ENCODE data around the gene RCN2. TPM values are rescaled to one million over a fixed set of nuclear protein-coding genes. Genes with fewer than 3 reads are reported as not detected.

Gene RCN2
- total and polyA plus RNA-seq, 2 experiments from 2014 or later = 96.7 to 178 TPM

- Histone ChIP-seq H3K36me3 (ENCODE audit: low read depth) (no peaks in the 10 kb centered on the region), H3K9ac (no peak overlapping the region), H3K4me2 (ENCODE audit: unreplicated experiment) (no peak overlapping the region), H3K27me3 (replicated peaks; ENCODE audit: insufficient read depth) (no peaks in the 10 kb centered on the region), H3K79me2 (ENCODE audit: insufficient read depth) (no peaks in the 10 kb centered on the region), H3K9me3 (ENCODE audit: low read depth) (no peaks in the 10 kb centered on the region), H2AFZ (no peak overlapping the region), H3K4me1 (ENCODE audit: insufficient read depth) (no peaks in the 10 kb centered on the region), H3K27ac (no peak overlapping the region), H3F3A (ENCODE audit: insufficient read depth) (no peaks in the 10 kb centered on the region), H3K4me3 (no peak overlapping the region), H3K9me2 (ENCODE audit: insufficient read depth) (no peaks in the 10 kb centered on the region), H4K20me1 (ENCODE audit: insufficient read depth) (no peaks in the 10 kb centered on the region)
- no peak for DNase-seq
- WGBS, 2 experiments (ENCODE audit: low coverage in 1 of 2, low lambda C conversion rate in 2 of 2, missing lambda C conversion rate in 2 of 2) = 82 to 83% methylated on average over 6 of the region's 6 CpGs
- TF ChIP-seq EZH2phosphoT487 (IDR thresholded peaks at IDR 0.05; ENCODE audit: insufficient read depth, low read depth) (no peak), EZH2 (IDR thresholded peaks at IDR 0.05; ENCODE audit: insufficient read depth, poor library complexity, severe bottlenecking) (no peak)
- in situ Hi-C loops (cut with MboI) = no loop called here
Measured at GRCh38 chr15:76982756-76983155, 51.2 kb downstream of the RCN2 start.

GRCh38 chr15:76983590-76984375, 52.2 kb downstream of the RCN2 start:
- H3K27me3 ChIP-seq (replicated peaks; ENCODE audit: insufficient read depth) = no peaks in the 10 kb centered on the region
- H3F3A ChIP-seq (ENCODE audit: insufficient read depth) = no peaks in the 10 kb centered on the region
- WGBS, 2 experiments (ENCODE audit: low coverage in 1 of 2, low lambda C conversion rate in 2 of 2, missing lambda C conversion rate in 2 of 2) = 62 to 63% methylated on average over 4 of the region's 4 CpGs
- H4K20me1 ChIP-seq (ENCODE audit: insufficient read depth) = no peaks in the 10 kb centered on the region
- no peak overlapping the region for H3K4me3 ChIP-seq
- no peaks in the 10 kb centered on the region for H3K79me2 ChIP-seq (ENCODE audit: insufficient read depth)
- H3K36me3 ChIP-seq (ENCODE audit: low read depth) = no peaks in the 10 kb centered on the region
- in situ Hi-C loops (cut with MboI) = no loop called here
- no peak overlapping the region for H3K9ac ChIP-seq
- no peak overlapping the region for H3K27ac ChIP-seq
- no peak overlapping the region for H2AFZ ChIP-seq
- no peak for TF ChIP-seq EZH2phosphoT487 (IDR thresholded peaks at IDR 0.05; ENCODE audit: insufficient read depth, low read depth)
- TF ChIP-seq EZH2 (IDR thresholded peaks at IDR 0.05; ENCODE audit: insufficient read depth, poor library complexity, severe bottlenecking) = no peak
- H3K4me2 ChIP-seq (ENCODE audit: unreplicated experiment) = no peak overlapping the region
- no peaks in the 10 kb centered on the region for H3K9me2 ChIP-seq (ENCODE audit: insufficient read depth)
- peak; percentile 15 for DNase-seq
- H3K9me3 ChIP-seq (ENCODE audit: low read depth) = no peaks in the 10 kb centered on the region
- H3K4me1 ChIP-seq (ENCODE audit: insufficient read depth) = no peaks in the 10 kb centered on the region

GRCh38 chr15:76986743-76987142, 55.2 kb downstream of the RCN2 start:
- no peaks in the 10 kb centered on the region for H3K9me3 ChIP-seq (ENCODE audit: low read depth)
- H3K9ac ChIP-seq = no peak overlapping the region
- H3K36me3 ChIP-seq (ENCODE audit: low read depth) = no peaks in the 10 kb centered on the region
- no peaks in the 10 kb centered on the region for H4K20me1 ChIP-seq (ENCODE audit: insufficient read depth)
- no peaks in the 10 kb centered on the region for H3K27me3 ChIP-seq (replicated peaks; ENCODE audit: insufficient read depth)
- 87 to 93% methylated on average over 3 of the region's 3 CpGs for WGBS, 2 experiments (ENCODE audit: low coverage in 1 of 2, low lambda C conversion rate in 2 of 2, missing lambda C conversion rate in 2 of 2)
- in situ Hi-C loops (cut with MboI) = no loop called here
- no peaks in the 10 kb centered on the region for H3F3A ChIP-seq (ENCODE audit: insufficient read depth)
- no peaks in the 10 kb centered on the region for H3K79me2 ChIP-seq (ENCODE audit: insufficient read depth)
- no peak for DNase-seq
- no peak overlapping the region for H3K27ac ChIP-seq
- H2AFZ ChIP-seq = no peak overlapping the region
- TF ChIP-seq EZH2 (IDR thresholded peaks at IDR 0.05; ENCODE audit: insufficient read depth, poor library complexity, severe bottlenecking) (no peak), EZH2phosphoT487 (IDR thresholded peaks at IDR 0.05; ENCODE audit: insufficient read depth, low read depth) (no peak)
- H3K4me3 ChIP-seq = no peak overlapping the region
- no peaks in the 10 kb centered on the region for H3K4me1 ChIP-seq (ENCODE audit: insufficient read depth)
- H3K9me2 ChIP-seq (ENCODE audit: insufficient read depth) = no peaks in the 10 kb centered on the region
- H3K4me2 ChIP-seq (ENCODE audit: unreplicated experiment) = no peak overlapping the region

- no peak for DNase-seq
- Histone ChIP-seq H3K36me3 (ENCODE audit: low read depth) (no peaks in the 10 kb centered on the region), H3K79me2 (ENCODE audit: insufficient read depth) (no peaks in the 10 kb centered on the region), H2AFZ (no peak overlapping the region), H3K27me3 (replicated peaks; ENCODE audit: insufficient read depth) (no peaks in the 10 kb centered on the region), H3K9me3 (ENCODE audit: low read depth) (no peaks in the 10 kb centered on the region), H3K9ac (no peak overlapping the region), H3K27ac (no peak overlapping the region), H3K4me3 (no peak overlapping the region), H3F3A (ENCODE audit: insufficient read depth) (no peaks in the 10 kb centered on the region), H3K9me2 (ENCODE audit: insufficient read depth) (no peaks in the 10 kb centered on the region), H4K20me1 (ENCODE audit: insufficient read depth) (no peaks in the 10 kb centered on the region), H3K4me1 (ENCODE audit: insufficient read depth) (no peaks in the 10 kb centered on the region), H3K4me2 (ENCODE audit: unreplicated experiment) (no peak overlapping the region)
- WGBS, 2 experiments (ENCODE audit: low coverage in 1 of 2, low lambda C conversion rate in 2 of 2, missing lambda C conversion rate in 2 of 2) = 70 to 75% methylated on average over 6 of the region's 6 CpGs
- TF ChIP-seq EZH2phosphoT487 (IDR thresholded peaks at IDR 0.05; ENCODE audit: insufficient read depth, low read depth) (no peak), EZH2 (IDR thresholded peaks at IDR 0.05; ENCODE audit: insufficient read depth, poor library complexity, severe bottlenecking) (no peak)
- in situ Hi-C loops (cut with MboI) = no loop called here
Measured at GRCh38 chr15:76987276-76987675, 55.7 kb downstream of the RCN2 start.
